Measurements from ENCODE around the gene NDUFA12. TPM values are rescaled to one million over a fixed set of nuclear protein-coding genes. Genes with fewer than 3 reads are reported as not detected.

NDUFA12 gene
- total and polyA plus RNA-seq, 9 of the 15 experiments (the other 6 are each of a cell fraction or from before 2014, with no cell fraction given), result 115 to 986 (median 283) TPM

- no peaks in the 10 kb centered on the region for H3K4me1 ChIP-seq (replicated peaks in 1 of 2; ENCODE audit: control insufficient read depth in 2 of 2, insufficient read depth in 2 of 2, low read length in 2 of 2)
- no peak overlapping the region for H3K4me3 ChIP-seq
- intact Hi-C loops (cut with micrococcal nuclease), result no loop called here
- H3K9me1 ChIP-seq (ENCODE audit: control insufficient read depth, insufficient read depth, low read length), result no peaks in the 10 kb centered on the region
- H3K9ac ChIP-seq (ENCODE audit: insufficient read depth in 1 of 2, low read depth in 2 of 2, low read length in 2 of 2), result no peak overlapping the region
- H3K4me2 ChIP-seq (ENCODE audit: insufficient read depth, low read length), result no peak overlapping the region
- WGBS (ENCODE audit: insufficient coverage, low coverage, missing lambda C conversion rate), result 6% methylated on average over 2 of the region's 2 CpGs
- FAIRE-seq (no peak), ATAC-seq (no peak), DNase-seq (ENCODE audit: extremely low read depth in 1 of 4, low spot score in 3 of 4) (no peak)
- in situ Hi-C loops (cut with MboI), result no loop called here
- BruUV-seq (replicated peaks), result no TSS peak
- no peaks in the 10 kb centered on the region for H3K79me2 ChIP-seq (ENCODE audit: control insufficient read depth, insufficient read depth, low read length)
- CTCF ChIA-PET (ENCODE audit: low intra/inter-chr PET ratio), result no interaction called here
- H3K27me3 ChIP-seq (ENCODE audit: control insufficient read depth in 2 of 2, insufficient read depth in 2 of 2, low read length in 2 of 2), result peaks cover 0 to 6% of the 10 kb centered on the region in 2 experiments; a peak in 2 of 5 replicates
- H3K27ac ChIP-seq (ENCODE audit: extremely low read depth, low read depth, low read length), result no peak overlapping the region
- no peaks in the 10 kb centered on the region for H3K9me3 ChIP-seq (replicated peaks; ENCODE audit: control insufficient read depth, insufficient read depth, low read depth, low read length)
- no peaks in the 10 kb centered on the region for H3K36me3 ChIP-seq (ENCODE audit: control insufficient read depth, insufficient read depth, low read length)
- no peaks in the 10 kb centered on the region for H4K20me1 ChIP-seq (replicated peaks; ENCODE audit: control insufficient read depth, insufficient read depth, low read length)
- no peak overlapping the region for H2AFZ ChIP-seq (ENCODE audit: low read depth, low read length)
- POLR2A ChIA-PET, result interaction anchor here (1.7 kb wide), 1 partner anchor 31 kb away, joined by 5 read pairs; no protein-coding TSS in a partner anchor
- TF ChIP-seq MED1 (CRISPR knock-in tag; IDR thresholded peaks at IDR 0.05; ENCODE audit: borderline replicate concordance) (no peak), TCF7L2 (IDR thresholded peaks at IDR 0.05; ENCODE audit: low read depth, low read length) (no peak), KDM1A (IDR thresholded peaks at IDR 0.05) (no peak), GATAD2A (IDR thresholded peaks at IDR 0.05) (no peak), ZNF76 (CRISPR knock-in tag; IDR thresholded peaks at IDR 0.05; ENCODE audit: borderline replicate concordance) (no peak), ZNF696 (CRISPR knock-in tag; conservative IDR thresholded peaks at IDR 0.05) (no peak), CXXC5 (CRISPR knock-in tag; IDR thresholded peaks at IDR 0.05) (no peak), SMARCB1 (IDR thresholded peaks at IDR 0.05; ENCODE audit: insufficient read length, low read depth) (no peak), NR2F6 (CRISPR knock-in tag; IDR thresholded peaks at IDR 0.05) (no peak), AFF1 (IDR thresholded peaks at IDR 0.05; ENCODE audit: low read depth in 1 of 2, partially characterized antibody in 2 of 2) (no peak), TAF9B (IDR thresholded peaks at IDR 0.05; ENCODE audit: partially characterized antibody) (no peak), TBP (optimal IDR thresholded peaks at IDR 0.05; ENCODE audit: low read depth, low read length) (no peak), ZNF274 (IDR thresholded peaks at IDR 0.05; ENCODE audit: borderline replicate concordance, low read depth, low read length) (no peak), ZKSCAN8 (CRISPR knock-in tag; IDR thresholded peaks at IDR 0.05) (no peak)
- TF ChIP-seq, protein P1, sequence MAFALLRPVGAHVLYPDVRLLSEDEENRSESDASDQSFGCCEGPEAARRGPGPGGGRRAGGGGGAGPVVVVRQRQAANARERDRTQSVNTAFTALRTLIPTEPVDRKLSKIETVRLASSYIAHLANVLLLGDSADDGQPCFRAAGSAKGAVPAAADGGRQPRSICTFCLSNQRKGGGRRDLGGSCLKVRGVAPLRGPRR (CRISPR knock-in tag; IDR thresholded peaks at IDR 0.05), result no peak
- TF ChIP-seq, protein P2, sequence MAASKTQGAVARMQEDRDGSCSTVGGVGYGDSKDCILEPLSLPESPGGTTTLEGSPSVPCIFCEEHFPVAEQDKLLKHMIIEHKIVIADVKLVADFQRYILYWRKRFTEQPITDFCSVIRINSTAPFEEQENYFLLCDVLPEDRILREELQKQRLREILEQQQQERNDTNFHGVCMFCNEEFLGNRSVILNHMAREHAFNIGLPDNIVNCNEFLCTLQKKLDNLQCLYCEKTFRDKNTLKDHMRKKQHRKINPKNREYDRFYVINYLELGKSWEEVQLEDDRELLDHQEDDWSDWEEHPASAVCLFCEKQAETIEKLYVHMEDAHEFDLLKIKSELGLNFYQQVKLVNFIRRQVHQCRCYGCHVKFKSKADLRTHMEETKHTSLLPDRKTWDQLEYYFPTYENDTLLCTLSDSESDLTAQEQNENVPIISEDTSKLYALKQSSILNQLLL (CRISPR knock-in tag; IDR thresholded peaks at IDR 0.05; ENCODE audit: borderline replicate concordance), result no peak
Measured at GRCh38 chr12:94961911-94962310, 41.6 kb downstream of the NDUFA12 start.
